GM10266 (cell line): ENCODE measurements around the gene FOXJ3.

Source experiments
- DNase-seq: peaks from one replicate; pipeline ENCODE4 v3.0.0; 2012; ENCODE audit errors: extremely low spot score
- CTCF ChIP-seq: IDR thresholded peaks from 2 replicates; pipeline ENCODE4 v1.5.1; 2012; ENCODE audit warnings: mild to moderate bottlenecking, low read depth; ENCODE audit not compliant: control insufficient read depth, insufficient read depth; ENCODE audit errors: missing control alignments

The FOXJ3 gene

GRCh38 chr1:42350086-42350485 lies 15.1 kb upstream of the FOXJ3 start:
- no peak for TF ChIP-seq CTCF
- DNase-seq = no peak

- no peak for TF ChIP-seq CTCF
- no peak for DNase-seq
Observed at GRCh38 chr1:42348498-42348897, 13.5 kb upstream of the FOXJ3 start.

GRCh38 chr1:42343049-42343448 lies 8.0 kb upstream of the FOXJ3 start:
- no peak for TF ChIP-seq CTCF
- no peak for DNase-seq

GRCh38 chr1:42340901-42341300 lies 5.9 kb upstream of the FOXJ3 start:
- no peak for TF ChIP-seq CTCF
- DNase-seq = no peak

GRCh38 chr1:42340093-42340492 lies 5.1 kb upstream of the FOXJ3 start:
- TF ChIP-seq CTCF = no peak
- DNase-seq = no peak

GRCh38 chr1:42336978-42337377 lies 1.9 kb upstream of the FOXJ3 start:
- TF ChIP-seq CTCF = no peak
- DNase-seq = no peak

GRCh38 chr1:42335809-42336518 lies 929 bp upstream of the FOXJ3 start:
- DNase-seq = peak; percentile 25
- no peak for TF ChIP-seq CTCF
